HG02759 (cell line): ENCODE measurements around the gene CISD1.

ENCODE experiments used
- ATAC-seq: cut with Tn5 transposase; IDR thresholded peaks from one replicate; pipeline ENCODE4 v1.9.1; 2021; ENCODE audit warnings: mild to moderate bottlenecking, moderate library complexity; ENCODE audit not compliant: unreplicated experiment

Gene CISD1

DNA sequence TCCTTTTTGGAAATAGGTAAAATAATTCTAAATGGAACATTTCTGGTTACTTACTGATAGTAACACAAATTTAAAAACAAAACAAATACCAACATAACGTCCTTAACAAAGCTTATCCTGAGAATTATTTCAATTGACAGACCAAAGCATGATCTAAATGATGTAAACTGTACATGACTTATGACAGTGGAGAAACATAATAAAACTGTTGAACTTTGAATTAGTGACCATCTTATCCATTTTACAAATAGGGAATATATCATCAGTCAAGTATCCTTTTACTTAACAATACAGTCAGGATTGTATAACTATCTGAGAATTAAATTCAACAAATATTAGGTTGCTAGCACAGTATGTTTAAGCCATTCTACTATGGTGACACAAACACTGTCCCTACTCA lies 3.7 kb upstream of the CISD1 start:
- no peak for ATAC-seq

- ATAC-seq = peak; percentile 8
Measured at GRCh38 chr10:58266003-58266825, 2.7 kb upstream of the CISD1 start.

GRCh38 chr10:58266826-58267712 lies 1.9 kb upstream of the CISD1 start:
- peak; percentile 9 for ATAC-seq

- peak; percentile 64 for ATAC-seq
Measured at GRCh38 chr10:58267713-58268453, 1.1 kb upstream of the CISD1 start, which contains the start of gene IPMK. TSS of gene IPMK (minus strand) at chr10:58267894. CDS start at chr10:58267611, 283 bp downstream.

- peak; percentile 1 for ATAC-seq
Measured at GRCh38 chr10:58268454-58268945, 462 bp upstream of the CISD1 start.

- ATAC-seq = no peak
Measured at GRCh38 chr10:58269782-58270290, 874 bp downstream of the CISD1 start.

GRCh38 chr10:58275261-58275660 lies 6.3 kb downstream of the CISD1 start:
- no peak for ATAC-seq

- ATAC-seq = no peak
Measured at GRCh38 chr10:58275908-58276307, 6.9 kb downstream of the CISD1 start.

- no peak for ATAC-seq
Measured at GRCh38 chr10:58278274-58278961, 9.5 kb downstream of the CISD1 start.

GRCh38 chr10:58278962-58279307 lies 10.0 kb downstream of the CISD1 start:
- no peak for ATAC-seq

GRCh38 chr10:58280477-58280876 lies 11.5 kb downstream of the CISD1 start:
- no peak for ATAC-seq

DNA sequence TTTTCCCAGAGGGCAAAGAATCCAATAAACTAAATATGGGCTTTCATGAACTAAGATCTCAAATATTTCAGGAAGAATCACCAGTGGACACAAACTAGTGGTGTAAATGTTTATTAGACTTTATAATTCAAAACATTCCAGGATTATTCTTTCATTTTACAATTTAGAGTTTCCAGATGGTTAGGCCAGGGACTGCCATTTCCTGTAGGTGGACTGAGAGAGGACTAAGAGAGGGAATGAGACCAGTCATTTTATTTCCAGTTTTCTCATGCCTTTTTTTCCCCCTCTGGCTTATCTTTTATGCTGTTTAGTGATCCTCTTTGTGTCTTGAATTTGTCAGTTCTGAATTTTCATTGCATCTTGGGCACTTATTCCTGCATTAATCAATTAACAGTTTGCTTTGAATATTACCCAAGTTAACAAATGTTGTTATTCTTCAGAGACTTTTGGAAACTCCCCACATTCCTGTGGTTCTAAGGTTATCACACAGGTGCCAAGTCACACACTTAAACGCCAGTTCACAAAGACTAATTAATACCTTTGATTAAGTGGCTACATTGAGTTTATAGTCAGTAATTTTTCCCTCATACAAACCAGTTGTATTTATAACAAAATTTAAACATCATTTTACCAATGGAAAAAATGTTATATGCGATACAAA lies 12.3 kb downstream of the CISD1 start:
- ATAC-seq = no peak

- ATAC-seq = peak; percentile 98
Measured at GRCh38 chr10:58282615-58283014, 13.7 kb downstream of the CISD1 start.

- peak; percentile 79 for ATAC-seq
Measured at GRCh38 chr10:58291538-58292174, 22.7 kb downstream of the CISD1 start.

DNA sequence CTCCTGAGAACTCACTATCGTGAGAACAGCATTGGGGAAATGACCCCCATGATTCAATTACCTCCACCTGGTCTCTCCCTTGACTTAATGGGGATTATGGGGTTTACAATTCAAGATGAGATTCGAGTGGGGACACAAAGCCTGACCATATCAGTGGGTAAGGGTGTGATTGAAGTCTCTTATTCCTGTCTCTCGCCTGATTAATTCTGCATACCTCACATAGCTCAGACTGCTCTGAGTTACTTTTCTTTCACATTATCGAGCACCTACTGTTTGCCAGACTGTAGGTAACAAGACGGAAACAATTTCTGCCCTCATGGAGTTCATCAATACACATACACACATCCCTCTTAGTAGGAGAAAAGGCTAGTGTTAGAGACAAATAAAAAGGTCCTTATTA lies 25.0 kb downstream of the CISD1 start:
- ATAC-seq = no peak

GRCh38 chr10:58299580-58299979 lies 30.6 kb downstream of the CISD1 start:
- peak; percentile 93 for ATAC-seq

GRCh38 chr10:58300676-58301075 lies 31.7 kb downstream of the CISD1 start:
- ATAC-seq = no peak

GRCh38 chr10:58302254-58302653 lies 33.3 kb downstream of the CISD1 start:
- ATAC-seq = no peak

- no peak for ATAC-seq
Measured at GRCh38 chr10:58304099-58304633, 35.2 kb downstream of the CISD1 start.
